SK-N-SH (cell line): ENCODE results near the gene SLC66A2. TPM values are rescaled to one million over a fixed set of nuclear protein-coding genes. Genes with fewer than 3 reads are reported as not detected.

Source experiments
- CTCF ChIA-PET: fragments of 300-600, 350-600 bp; formaldehyde crosslinking; extraction: SDS; loops from one replicate; lab custom pipeline; 2021; lab: Yijun Ruan, JAX
- POLR2A ChIA-PET: fragments of 350-600 bp; sonication (Branson Sonifier 250); formaldehyde crosslinking; extraction: SDS; loops from one replicate; lab custom pipeline; 2020; ENCODE audit warnings: antibody characterized with exemption, inconsistent platforms; lab: Yijun Ruan, JAX
- DNase-seq: peaks from one replicate; pipeline ENCODE4 v3.0.0; 2012
- H2AFZ ChIP-seq: fragments of 200-600 bp; sonication (generic); 2 replicates; pipeline ENCODE4 v1.8.1; 2016; ENCODE audit warnings: antibody characterized with exemption, mild to moderate bottlenecking, low read depth
- H3F3A ChIP-seq: fragments of 200-600 bp; sonication (generic); replicated peaks from 2 replicates; pipeline ENCODE3; 2016; ENCODE audit warnings: antibody characterized with exemption, mild to moderate bottlenecking; ENCODE audit not compliant: insufficient read depth
- H3K27ac ChIP-seq, 2 experiments: fragments of 200-500 bp in 1 of 2; fragments of 200-600 bp in 1 of 2; sonication (Bioruptor generic) in 1 of 2; sonication (generic), shearing (Covaris generic) in 1 of 2; 2 replicates each; pipeline versions ENCODE4 v1.5.1 to v1.6.1; 2014 to 2016; ENCODE audit warnings: low read depth in 2 of 2, inconsistent platforms in 1 of 2, low read length in 1 of 2, mild to moderate bottlenecking in 1 of 2, mixed read lengths in 1 of 2
- H3K27me3 ChIP-seq: fragments of 200-600 bp; sonication (generic), shearing (Covaris generic); 2 replicates; pipeline ENCODE4 v1.6.1; 2016; ENCODE audit warnings: mixed run types; ENCODE audit not compliant: insufficient read depth
- H3K36me3 ChIP-seq, 2 experiments: fragments of 200-500 bp in 1 of 2; fragments of 200-600 bp in 1 of 2; sonication (Bioruptor generic) in 1 of 2; sonication (generic) in 1 of 2; replicated peaks in 1 of 2; 2 replicates each; pipeline versions ENCODE3 to v1.5.1; 2014 to 2016; ENCODE audit warnings: low read length in 1 of 2, mild to moderate bottlenecking in 1 of 2; ENCODE audit not compliant: insufficient read depth in 2 of 2, control insufficient read depth in 1 of 2
- H3K4me1 ChIP-seq, 2 experiments: fragments of 200-500 bp in 1 of 2; fragments of 200-600 bp in 1 of 2; sonication (Bioruptor generic) in 1 of 2; sonication (generic), shearing (Covaris generic) in 1 of 2; 2 replicates each; pipeline versions ENCODE4 v1.5.1 to v1.6.1; 2014 to 2016; ENCODE audit warnings: low read depth in 1 of 2, low read length in 1 of 2, mixed run types in 1 of 2; ENCODE audit not compliant: insufficient read depth in 2 of 2, control insufficient read depth in 1 of 2
- H3K4me2 ChIP-seq: fragments of 200-600 bp; sonication (generic), shearing (Covaris generic); 2 replicates; pipeline ENCODE4 v1.6.1; 2017; ENCODE audit warnings: mixed run types
- H3K4me3 ChIP-seq, 2 experiments: fragments of 200-500 bp in 1 of 2; fragments of 200-600 bp in 1 of 2; sonication (Bioruptor generic) in 1 of 2; sonication (generic), shearing (Covaris generic) in 1 of 2; 2 replicates each; pipeline versions ENCODE4 v1.5.1 to v1.8.1; 2014 to 2016; ENCODE audit warnings: low read depth in 2 of 2, inconsistent platforms in 1 of 2, low read length in 1 of 2, mild to moderate bottlenecking in 1 of 2, mixed read lengths in 1 of 2, moderate library complexity in 1 of 2
- H3K79me2 ChIP-seq: fragments of 200-600 bp; sonication (generic); 2 replicates; pipeline ENCODE4 v1.8.1; 2017; ENCODE audit warnings: mild to moderate bottlenecking; ENCODE audit not compliant: insufficient read depth
- H3K9ac ChIP-seq: fragments of 200-600 bp; sonication (generic); 2 replicates; pipeline ENCODE4 v1.6.1; 2017; ENCODE audit warnings: mixed run types
- H3K9me2 ChIP-seq: fragments of 200-600 bp; sonication (generic); 2 replicates; pipeline ENCODE4 v1.6.1; 2017; ENCODE audit warnings: mixed run types
- H3K9me3 ChIP-seq: fragments of 200-600 bp; sonication (generic); 2 replicates; pipeline ENCODE4 v1.6.1; 2017; ENCODE audit warnings: mixed run types, mild to moderate bottlenecking, moderate library complexity
- H4K20me1 ChIP-seq: fragments of 200-600 bp; sonication (generic); 2 replicates; pipeline ENCODE4 v1.6.1; 2017; ENCODE audit warnings: mild to moderate bottlenecking, mixed run types; ENCODE audit not compliant: insufficient read depth
- CHD2 ChIP-seq: fragments of 150-350 bp; IDR thresholded peaks from 2 replicates; pipeline ENCODE4 v1.6.1; 2018; ENCODE audit warnings: low read length; ENCODE audit not compliant: partially characterized antibody
- EP300 ChIP-seq, 2 experiments: IDR thresholded peaks; 2 replicates each; pipeline versions ENCODE4 v1.4.0 to v1.6.1; 2012; ENCODE audit warnings: borderline replicate concordance in 1 of 2, low read depth in 1 of 2, low read length in 1 of 2
- EZH2phosphoT487 ChIP-seq: fragments of 200-600 bp; sonication (generic); IDR thresholded peaks from 2 replicates; pipeline ENCODE4 v1.6.1; 2017; ENCODE audit warnings: low read depth, mixed run types, mild to moderate bottlenecking, antibody characterized with exemption, moderate library complexity, borderline replicate concordance
- FOSL2 ChIP-seq: IDR thresholded peaks from 2 replicates; pipeline ENCODE4 v1.4.0; 2012; ENCODE audit warnings: low read depth, mild to moderate bottlenecking, moderate library complexity, borderline replicate concordance
- FOXJ3 ChIP-seq: sonication (generic); formaldehyde crosslinking; IDR thresholded peaks from 2 replicates; pipeline ENCODE4 v1.5.1; 2020; ENCODE audit warnings: mild to moderate bottlenecking, missing genetic modification reagents
- MEF2A ChIP-seq: IDR thresholded peaks from 2 replicates; pipeline ENCODE4 v1.4.0; 2012; ENCODE audit warnings: low read depth, borderline replicate concordance
- MXI1 ChIP-seq: IDR thresholded peaks from 2 replicates; pipeline ENCODE4 v1.6.1; 2012; ENCODE audit warnings: mild to moderate bottlenecking, low read depth, low read length, improper control_type of control experiment
- RFX5 ChIP-seq: IDR thresholded peaks from 2 replicates; pipeline ENCODE4 v1.6.1; 2012; ENCODE audit warnings: mild to moderate bottlenecking, improper control_type of control experiment, low read length
- RXRA ChIP-seq: IDR thresholded peaks from 2 replicates; pipeline ENCODE4 v1.4.0; 2012; ENCODE audit warnings: low read depth, mild to moderate bottlenecking, borderline replicate concordance
- TAF1 ChIP-seq: IDR thresholded peaks from 2 replicates; pipeline ENCODE4 v1.6.1; 2012; ENCODE audit warnings: low read depth, mild to moderate bottlenecking, low read length, moderate library complexity, borderline replicate concordance
- TCF12 ChIP-seq: IDR thresholded peaks from 2 replicates; pipeline ENCODE4 v1.4.0; 2012
- TEAD4 ChIP-seq: IDR thresholded peaks from 2 replicates; pipeline ENCODE4 v1.4.0; 2012; ENCODE audit warnings: mild to moderate bottlenecking, borderline replicate concordance; ENCODE audit not compliant: insufficient read depth
- YY1 ChIP-seq: IDR thresholded peaks from 2 replicates; pipeline ENCODE4 v1.4.0; 2012; ENCODE audit warnings: low read depth, mild to moderate bottlenecking
- WGBS: methylation state at CpG from one replicate; pipeline ENCODE4 v1.1.6; 2017; ENCODE audit warnings: low lambda C conversion rate; 5-methylcytosine and 5-hydroxymethylcytosine counted together
- polyA plus RNA-seq, 3 experiments: library from polyadenylated mRNA; depleted of rRNA; stranded (reverse); fragments of >200 nt; gene quantifications; 2 replicates each; pipeline ENCODE4 v1.2.3, GENCODE V29; 2012
- TF ChIP-seq, protein P1 (sequence below): IDR thresholded peaks from 2 replicates; pipeline ENCODE4 v1.4.0; 2012; ENCODE audit warnings: low read depth
- TF ChIP-seq, protein P2 (sequence below): fragments of 150-350 bp; IDR thresholded peaks from 2 replicates; pipeline ENCODE4 v1.6.1; 2016; ENCODE audit warnings: mild to moderate bottlenecking, low read depth, low read length
- TF ChIP-seq, protein P3 (sequence below): IDR thresholded peaks from 2 replicates; pipeline ENCODE4 v1.4.0; 2012; ENCODE audit warnings: low read depth, borderline replicate concordance
- TF ChIP-seq, protein P4 (sequence below): fragments of 200-600 bp; sonication (generic); IDR thresholded peaks from 2 replicates; pipeline ENCODE4 v1.6.1; 2017; ENCODE audit warnings: antibody characterized with exemption, mild to moderate bottlenecking, moderate library complexity

The SLC66A2 gene
- polyA plus RNA-seq, 1 of the 3 experiments (the other 2 are of a cell fraction) = 14.5 TPM

DNA sequence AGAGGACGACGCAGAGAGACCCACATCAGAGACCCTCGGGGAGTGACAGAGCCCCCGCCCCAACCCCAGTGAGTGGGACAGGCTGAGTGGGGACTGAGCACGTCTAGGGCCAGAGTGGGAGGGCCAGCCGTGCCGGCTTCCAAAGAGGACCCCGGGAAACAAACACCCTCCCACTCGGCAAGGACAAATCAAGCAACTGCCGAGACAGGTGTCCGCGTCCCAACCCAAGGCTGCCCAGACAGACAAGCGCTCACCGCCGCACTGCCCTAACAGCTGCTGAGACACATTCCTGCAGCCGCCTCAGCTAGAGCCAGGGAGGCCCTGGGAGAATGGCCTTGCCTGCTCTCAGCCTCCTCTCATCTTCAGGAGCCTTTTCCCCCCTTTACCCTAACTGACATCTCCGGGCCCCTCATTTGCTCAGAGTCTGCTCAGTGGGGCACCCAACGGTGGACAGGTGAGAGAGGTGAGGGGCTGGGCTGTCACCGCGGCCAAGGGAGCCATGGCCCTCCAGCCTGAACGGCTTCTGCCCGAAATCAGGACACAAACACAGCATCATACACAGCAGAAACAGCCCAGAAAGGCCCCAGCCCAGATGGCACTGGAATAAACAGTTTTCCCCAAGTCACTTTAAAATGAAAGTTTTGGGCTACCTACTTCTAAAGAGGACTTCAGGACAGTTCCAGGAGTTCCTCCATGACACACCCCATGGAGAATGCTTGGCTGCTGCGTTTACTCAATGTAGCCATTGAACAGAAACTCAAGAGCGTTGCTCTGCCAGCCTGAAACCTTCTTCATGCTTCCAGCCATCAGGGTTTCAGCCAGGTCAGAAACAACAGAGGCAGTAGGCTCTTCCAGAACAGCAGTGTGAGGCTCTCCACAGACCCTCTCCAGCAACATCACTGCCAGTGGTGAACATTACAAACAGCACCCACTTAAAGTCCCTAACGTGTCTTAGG lies 23.6 kb downstream of the SLC66A2 start:
- Histone ChIP-seq H3K27ac (no peak overlapping the region), H2AFZ (no peak overlapping the region), H3K9me2 (no peaks in the 10 kb centered on the region), H3K9me3 (peaks cover 31% of the 10 kb centered on the region), H3K4me3 (no peak overlapping the region; a peak in 1 of 4 replicates), H3K9ac (no peak overlapping the region), H3K4me1 (no peaks in the 10 kb centered on the region), H4K20me1 (no peaks in the 10 kb centered on the region), H3K36me3 (peaks cover 3 to 15% of the 10 kb centered on the region in 2 experiments), H3F3A (peaks cover 12% of the 10 kb centered on the region), H3K4me2 (no peak overlapping the region), H3K79me2 (peaks cover 27% of the 10 kb centered on the region; the same call in 1 of the 2 replicates), H3K27me3 (no peaks in the 10 kb centered on the region)
- CTCF ChIA-PET = no interaction called here
- POLR2A ChIA-PET = interaction anchor here (0.6 kb wide), 1 partner anchor 14 kb away, joined by 6 read pairs; no protein-coding TSS in a partner anchor
- WGBS = 94% methylated on average over 11 of the region's 25 CpGs
- TF ChIP-seq TCF12 = no peak
- TF ChIP-seq YY1 = no peak
- no peak for TF ChIP-seq EZH2phosphoT487
- no peak for TF ChIP-seq TAF1
- no peak for TF ChIP-seq MEF2A
- TF ChIP-seq, protein P1, sequence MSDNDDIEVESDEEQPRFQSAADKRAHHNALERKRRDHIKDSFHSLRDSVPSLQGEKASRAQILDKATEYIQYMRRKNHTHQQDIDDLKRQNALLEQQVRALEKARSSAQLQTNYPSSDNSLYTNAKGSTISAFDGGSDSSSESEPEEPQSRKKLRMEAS = no peak
- TF ChIP-seq, protein P2, sequence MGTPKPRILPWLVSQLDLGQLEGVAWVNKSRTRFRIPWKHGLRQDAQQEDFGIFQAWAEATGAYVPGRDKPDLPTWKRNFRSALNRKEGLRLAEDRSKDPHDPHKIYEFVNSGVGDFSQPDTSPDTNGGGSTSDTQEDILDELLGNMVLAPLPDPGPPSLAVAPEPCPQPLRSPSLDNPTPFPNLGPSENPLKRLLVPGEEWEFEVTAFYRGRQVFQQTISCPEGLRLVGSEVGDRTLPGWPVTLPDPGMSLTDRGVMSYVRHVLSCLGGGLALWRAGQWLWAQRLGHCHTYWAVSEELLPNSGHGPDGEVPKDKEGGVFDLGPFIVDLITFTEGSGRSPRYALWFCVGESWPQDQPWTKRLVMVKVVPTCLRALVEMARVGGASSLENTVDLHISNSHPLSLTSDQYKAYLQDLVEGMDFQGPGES = no peak
- TF ChIP-seq, protein P3, sequence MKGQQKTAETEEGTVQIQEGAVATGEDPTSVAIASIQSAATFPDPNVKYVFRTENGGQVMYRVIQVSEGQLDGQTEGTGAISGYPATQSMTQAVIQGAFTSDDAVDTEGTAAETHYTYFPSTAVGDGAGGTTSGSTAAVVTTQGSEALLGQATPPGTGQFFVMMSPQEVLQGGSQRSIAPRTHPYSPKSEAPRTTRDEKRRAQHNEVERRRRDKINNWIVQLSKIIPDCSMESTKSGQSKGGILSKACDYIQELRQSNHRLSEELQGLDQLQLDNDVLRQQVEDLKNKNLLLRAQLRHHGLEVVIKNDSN = no peak
- DNase-seq = no peak

DNA sequence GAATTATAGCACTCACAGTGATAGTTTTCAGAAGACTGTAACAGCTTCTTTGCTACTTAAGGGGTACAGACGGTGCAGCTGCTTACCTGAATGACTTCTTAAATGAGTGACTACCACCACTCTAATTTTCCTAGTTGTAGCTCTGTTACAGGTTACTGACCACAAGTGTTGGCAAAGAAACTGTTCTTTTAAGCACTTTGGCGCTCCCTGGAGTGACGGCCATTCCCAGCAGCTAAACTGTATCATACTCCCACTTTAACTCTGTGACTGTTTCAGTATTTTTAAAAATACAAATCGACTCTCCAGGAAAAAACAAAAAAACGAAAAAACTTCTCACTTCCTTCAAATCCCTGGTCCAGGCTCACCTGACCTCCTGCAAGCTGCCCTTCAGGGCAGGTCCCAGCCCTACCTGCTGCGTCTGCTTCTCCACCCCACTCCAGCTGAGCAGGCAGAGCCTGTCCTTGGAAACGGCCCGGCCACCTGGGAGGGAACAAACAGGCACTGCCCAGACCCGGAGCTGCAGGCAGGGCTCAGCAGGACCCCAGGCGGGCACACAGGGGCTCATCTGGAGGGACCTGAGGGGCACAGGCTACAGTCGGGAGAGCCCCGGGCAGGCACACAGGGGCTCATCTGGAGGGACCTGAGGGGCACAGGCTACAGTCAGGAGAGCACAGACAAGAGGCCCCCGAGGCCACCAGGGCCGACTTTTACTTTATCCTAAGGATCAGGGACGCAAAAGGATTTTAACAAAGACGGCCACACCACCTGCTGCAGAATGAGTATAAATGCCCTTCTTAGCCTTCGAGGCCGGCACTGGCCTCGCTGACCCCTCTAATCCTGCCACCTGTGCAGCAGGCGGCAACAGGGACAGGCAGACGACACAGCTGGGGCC lies 24.5 kb downstream of the SLC66A2 start:
- no peak for DNase-seq
- Histone ChIP-seq H3K27ac (no peak overlapping the region), H2AFZ (no peak overlapping the region), H3F3A (peaks cover 12% of the 10 kb centered on the region), H3K9ac (no peak overlapping the region), H3K9me2 (no peaks in the 10 kb centered on the region), H3K79me2 (peaks cover 20% of the 10 kb centered on the region; the same call in 1 of the 2 replicates), H3K4me2 (no peak overlapping the region), H3K4me1 (no peaks in the 10 kb centered on the region), H4K20me1 (no peaks in the 10 kb centered on the region), H3K36me3 (peaks cover 3 to 15% of the 10 kb centered on the region in 2 experiments), H3K4me3 (no peak overlapping the region), H3K9me3 (peaks cover 21% of the 10 kb centered on the region), H3K27me3 (no peaks in the 10 kb centered on the region)
- ChIA-PET CTCF (no interaction called here), POLR2A (no interaction called here)
- 80% methylated on average over 6 of the region's 21 CpGs for WGBS
- TF ChIP-seq FOXJ3 (CRISPR knock-in tag) (no peak), CHD2 (no peak), MXI1 (no peak), RXRA (no peak), EZH2phosphoT487 (no peak), FOSL2 (no peak), TEAD4 (no peak), MEF2A (no peak), TAF1 (no peak), TCF12 (no peak), RFX5 (no peak), EP300 (IDR thresholded peaks at IDR 0.05; ENCODE audit: borderline replicate concordance in 1 of 2, low read depth in 1 of 2, low read length in 1 of 2) (no peak)
- TF ChIP-seq, protein P4, sequence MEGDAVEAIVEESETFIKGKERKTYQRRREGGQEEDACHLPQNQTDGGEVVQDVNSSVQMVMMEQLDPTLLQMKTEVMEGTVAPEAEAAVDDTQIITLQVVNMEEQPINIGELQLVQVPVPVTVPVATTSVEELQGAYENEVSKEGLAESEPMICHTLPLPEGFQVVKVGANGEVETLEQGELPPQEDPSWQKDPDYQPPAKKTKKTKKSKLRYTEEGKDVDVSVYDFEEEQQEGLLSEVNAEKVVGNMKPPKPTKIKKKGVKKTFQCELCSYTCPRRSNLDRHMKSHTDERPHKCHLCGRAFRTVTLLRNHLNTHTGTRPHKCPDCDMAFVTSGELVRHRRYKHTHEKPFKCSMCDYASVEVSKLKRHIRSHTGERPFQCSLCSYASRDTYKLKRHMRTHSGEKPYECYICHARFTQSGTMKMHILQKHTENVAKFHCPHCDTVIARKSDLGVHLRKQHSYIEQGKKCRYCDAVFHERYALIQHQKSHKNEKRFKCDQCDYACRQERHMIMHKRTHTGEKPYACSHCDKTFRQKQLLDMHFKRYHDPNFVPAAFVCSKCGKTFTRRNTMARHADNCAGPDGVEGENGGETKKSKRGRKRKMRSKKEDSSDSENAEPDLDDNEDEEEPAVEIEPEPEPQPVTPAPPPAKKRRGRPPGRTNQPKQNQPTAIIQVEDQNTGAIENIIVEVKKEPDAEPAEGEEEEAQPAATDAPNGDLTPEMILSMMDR = no peak
- TF ChIP-seq, protein P2 = no peak
- TF ChIP-seq, protein P1 = no peak
